HEK293T (cell line): Measurements from ENCODE around the gene ANKRD62.

Experiments
- ARNT ChIP-seq: fragments of 450-650 bp; IDR thresholded peaks from 2 replicates; pipeline ENCODE4 v1.6.1; 2017; ENCODE audit warnings: mild to moderate bottlenecking
- L3MBTL2 ChIP-seq: fragments of 450-650 bp; conservative IDR thresholded peaks from 2 replicates; pipeline ENCODE4 v1.6.1; 2016; ENCODE audit warnings: mild to moderate bottlenecking
- LEF1 ChIP-seq: fragments of 450-650 bp; IDR thresholded peaks from 2 replicates; pipeline ENCODE4 v1.6.1; 2017; ENCODE audit warnings: mild to moderate bottlenecking, borderline replicate concordance

DNA sequence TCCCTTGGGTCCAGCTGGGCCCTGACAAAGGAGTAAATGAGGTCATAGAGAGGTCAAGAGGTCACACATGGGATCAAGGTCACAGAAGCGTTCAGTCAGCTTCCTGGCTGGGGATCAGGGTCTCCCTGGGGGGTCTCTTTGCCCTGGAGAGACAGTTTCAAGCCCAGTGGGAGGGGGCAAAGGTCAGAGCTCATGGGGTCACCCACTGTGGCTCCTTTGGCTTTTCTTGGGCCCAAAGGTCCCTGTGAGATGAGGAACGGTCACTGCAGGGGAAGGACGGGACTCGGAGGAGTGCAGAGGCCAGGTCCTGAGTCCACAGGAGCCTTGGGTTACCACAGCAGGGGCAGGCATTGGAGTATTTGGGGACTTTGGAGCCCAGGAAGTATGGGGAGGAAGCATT is 30.7 kb upstream of the ANKRD62 start:
- TF ChIP-seq LEF1 = no peak
- no peak for TF ChIP-seq L3MBTL2
- no peak for TF ChIP-seq ARNT
